ENCODE measurements around the gene NUDT16L1. TPM values are rescaled to one million over a fixed set of nuclear protein-coding genes. Genes with fewer than 3 reads are reported as not detected.

NUDT16L1 gene
- total and polyA plus RNA-seq, 2 of the 8 experiments (the other 6 are each of a cell fraction or from before 2014, with no cell fraction given), result 34.8 to 77.3 TPM

DNA sequence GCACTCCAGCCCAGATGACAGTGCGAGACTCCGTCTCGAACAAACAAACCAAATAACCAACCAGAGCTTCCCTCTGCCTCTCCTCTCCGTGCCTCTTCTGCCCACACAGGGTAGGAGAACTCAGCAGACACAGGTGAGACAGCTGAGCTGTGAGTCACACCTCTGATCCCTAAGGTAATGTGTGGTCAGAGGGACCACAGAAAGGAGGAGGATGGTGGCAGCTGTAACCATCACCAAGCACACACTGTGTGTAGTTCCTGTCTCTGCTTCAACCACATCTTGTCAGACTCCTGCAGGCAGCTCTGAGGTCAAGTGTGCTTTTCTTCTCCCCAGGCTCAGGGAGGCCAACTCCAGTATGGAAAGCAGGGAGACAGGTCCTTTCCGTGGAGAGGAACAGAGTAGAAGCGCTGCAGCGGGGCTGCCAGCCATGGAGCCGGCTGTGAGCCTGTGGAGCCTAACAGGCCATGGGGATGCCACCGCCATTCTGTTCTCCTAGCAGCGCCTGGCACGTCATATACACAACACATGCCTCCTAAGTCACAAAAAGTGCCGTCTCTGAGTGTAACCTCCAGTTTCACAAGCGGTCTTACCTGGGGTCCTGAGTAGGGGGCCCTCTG is 7.1 kb downstream of the NUDT16L1 start:
- FAIRE-seq (no peak), DNase-seq (ENCODE audit: low read depth in 1 of 2, low spot score in 2 of 2) (no peak)
- H3K18ac ChIP-seq (ENCODE audit: extremely low read depth, low read length), result no peak overlapping the region
- no peak overlapping the region for H4K91ac ChIP-seq (replicated peaks; ENCODE audit: insufficient read length, low read length)
- no peak overlapping the region for H2BK5ac ChIP-seq (ENCODE audit: low read depth, low read length)
- H2BK20ac ChIP-seq (ENCODE audit: low read length), result no peak overlapping the region
- H2AK5ac ChIP-seq (ENCODE audit: low read depth, low read length), result no peak overlapping the region
- no peaks in the 10 kb centered on the region for H3K27me3 ChIP-seq (replicated peaks in 1 of 4; ENCODE audit: control insufficient read depth in 3 of 4, extremely low read depth in 1 of 4, insufficient read depth in 3 of 4, low read length in 3 of 4)
- WGBS, 2 experiments (ENCODE audit: extremely low coverage in 1 of 2, insufficient coverage in 1 of 2, insufficient read length in 1 of 2, insufficient replicate concordance in 2 of 2, low coverage in 1 of 2, low lambda C conversion rate in 2 of 2, missing lambda C conversion rate in 1 of 2), result 95% methylated on average over 13 of the region's 13 CpGs; no CpG with 5 or more reads in 1 of the 2 experiments
- H3K27ac ChIP-seq (ENCODE audit: low read depth, low read length), result no peak overlapping the region
- ChIA-PET POLR2A (ENCODE audit: partially characterized antibody) (interaction anchor here (1.0 to 1.1 kb wide), 4 partner anchors 10 to 77 kb away, joined by 3 read pairs; no protein-coding TSS in a partner anchor), CTCF (ENCODE audit: partially characterized antibody) (interaction anchor here (0.8 to 1.2 kb wide), 2 partner anchors 17 to 77 kb away, joined by 3 to 4 read pairs; no protein-coding TSS in a partner anchor)
- H3K4me1 ChIP-seq (replicated peaks in 1 of 4; ENCODE audit: control insufficient read depth in 3 of 4, insufficient read depth in 4 of 4, low read length in 3 of 4), result no peaks in the 10 kb centered on the region
- no peak overlapping the region for H3K23ac ChIP-seq (ENCODE audit: insufficient read length)
- peaks cover 0 to 21% of the 10 kb centered on the region in 2 experiments for H4K20me1 ChIP-seq (replicated peaks in 1 of 2; ENCODE audit: control insufficient read depth in 1 of 2, insufficient read depth in 2 of 2, low read length in 2 of 2)
- H4K8ac ChIP-seq (ENCODE audit: extremely low read depth, insufficient read depth, low read length), result no peak overlapping the region
- no peak overlapping the region for H3K4me2 ChIP-seq (ENCODE audit: insufficient read depth in 1 of 2, low read depth in 2 of 2, low read length in 2 of 2)
- H3K4ac ChIP-seq (replicated peaks; ENCODE audit: insufficient read length, low read depth, low read length), result no peak overlapping the region
- no peak overlapping the region for H2AFZ ChIP-seq (ENCODE audit: low read length)
- H3K36me3 ChIP-seq (ENCODE audit: control insufficient read depth in 2 of 4, insufficient read depth in 4 of 4, low read length in 3 of 4), result peaks cover 21 to 49% (median 43%) of the 10 kb centered on the region in 4 experiments
- no peak overlapping the region for H3K56ac ChIP-seq (replicated peaks; ENCODE audit: insufficient read length, low read depth, low read length)
- H2BK15ac ChIP-seq (ENCODE audit: low read length), result no peak overlapping the region
- H3K23me2 ChIP-seq (ENCODE audit: low read depth, low read length), result no peaks in the 10 kb centered on the region
- no peaks in the 10 kb centered on the region for H3K79me2 ChIP-seq (ENCODE audit: control insufficient read depth in 1 of 2, insufficient read depth in 2 of 2, low read length in 2 of 2)
- no peaks in the 10 kb centered on the region for H3K79me1 ChIP-seq (ENCODE audit: low read depth, low read length)
- H3K4me3 ChIP-seq (ENCODE audit: extremely low read depth in 1 of 4, insufficient read depth in 2 of 4, low read depth in 3 of 4, low read length in 4 of 4), result no peak overlapping the region
- no peak overlapping the region for H3K9ac ChIP-seq (replicated peaks in 1 of 4; ENCODE audit: extremely low read depth in 1 of 4, low read depth in 3 of 4, low read length in 3 of 4)
- H3K14ac ChIP-seq (ENCODE audit: insufficient read length), result no peak overlapping the region
- no peaks in the 10 kb centered on the region for H3K9me3 ChIP-seq (ENCODE audit: insufficient read depth in 2 of 2, low read depth in 1 of 2, low read length in 1 of 2)
- no peak overlapping the region for H2BK12ac ChIP-seq (ENCODE audit: low read depth, low read length)
- H2BK120ac ChIP-seq (replicated peaks; ENCODE audit: low read depth, low read length), result no peak overlapping the region
- H4K5ac ChIP-seq (ENCODE audit: insufficient read length, low read depth, low read length), result no peak overlapping the region
- TF ChIP-seq FOSL1 (IDR thresholded peaks at IDR 0.05; ENCODE audit: insufficient read depth, low read depth, low read length) (no peak), RFX5 (IDR thresholded peaks at IDR 0.05; ENCODE audit: borderline replicate concordance, low read depth, low read length) (no peak), ZNF274 (IDR thresholded peaks at IDR 0.05; ENCODE audit: borderline replicate concordance, extremely low read depth, low read length) (no peak), SAP30 (IDR thresholded peaks at IDR 0.05; ENCODE audit: insufficient read depth, insufficient replicate concordance, low read length) (no peak), BACH1 (IDR thresholded peaks at IDR 0.05; ENCODE audit: low read length) (no peak), JUND (IDR thresholded peaks at IDR 0.05; ENCODE audit: low read length) (no peak), RXRA (IDR thresholded peaks at IDR 0.05; ENCODE audit: insufficient read depth, low read depth, low read length) (no peak), SIX5 (IDR thresholded peaks at IDR 0.05; ENCODE audit: low read depth, low read length) (no peak), EP300 (IDR thresholded peaks at IDR 0.05; ENCODE audit: borderline replicate concordance in 1 of 2, low read depth in 2 of 2, low read length in 2 of 2) (no peak), SP2 (IDR thresholded peaks at IDR 0.05; ENCODE audit: low read length) (no peak), TAF1 (IDR thresholded peaks at IDR 0.05; ENCODE audit: low read depth, low read length) (no peak), GABPA (IDR thresholded peaks at IDR 0.05; ENCODE audit: borderline replicate concordance, insufficient read depth, low read length) (no peak)

Measured in H1 (cell line).